CD4-positive, alpha-beta memory T cell (primary cell): ENCODE measurements around the gene ACMSD. TPM values are rescaled to one million over a fixed set of nuclear protein-coding genes. Genes with fewer than 3 reads are reported as not detected.

Experiments used
- CTCF ChIA-PET: fragments of 350-600 bp; sonication (Branson Sonifier 250); formaldehyde crosslinking; loops from one replicate; lab custom pipeline; 2021; ENCODE audit warnings: inconsistent platforms; ENCODE audit not compliant: partially characterized antibody; lab: Charles Lee
- POLR2A ChIA-PET: fragments of 350-600 bp; sonication (Branson Sonifier 250); formaldehyde crosslinking; loops from one replicate; lab custom pipeline; 2021; ENCODE audit not compliant: partially characterized antibody; lab: Charles Lee
- DNase-seq, 5 donors: peaks; one replicate each; pipeline versions ENCODE4 v3.0.0 to v3.0.0-alpha.2; 2020 to 2022; ENCODE audit warnings: mixed read lengths in 1 of 5
- H3K27ac ChIP-seq: one replicate; pipeline ENCODE4 v1.7.0; 2013; ENCODE audit warnings: low read depth, low read length
- H3K27me3 ChIP-seq: 2 replicates; pipeline ENCODE4 v1.7.0; 2013; ENCODE audit warnings: mild to moderate bottlenecking, low read length, moderate library complexity; ENCODE audit not compliant: insufficient read depth
- H3K36me3 ChIP-seq: 2 replicates; pipeline ENCODE4 v1.7.0; 2013; ENCODE audit warnings: mild to moderate bottlenecking, low read length, moderate library complexity; ENCODE audit not compliant: insufficient read depth
- H3K4me1 ChIP-seq: 2 replicates; pipeline ENCODE4 v1.7.0; 2013; ENCODE audit warnings: mild to moderate bottlenecking, low read length, moderate library complexity; ENCODE audit not compliant: insufficient read depth
- H3K4me3 ChIP-seq, 2 donors: one replicate each; pipeline ENCODE4 v1.7.0; 2013; ENCODE audit warnings: low read length in 2 of 2, mild to moderate bottlenecking in 1 of 2
- H3K9me3 ChIP-seq, 2 donors: one replicate each; pipeline ENCODE4 v1.7.0; 2013; ENCODE audit warnings: low read length in 2 of 2, control low read depth in 1 of 2; ENCODE audit not compliant: control insufficient read depth in 1 of 2
- H3K27ac Mint-ChIP-seq, 7 donors: one replicate each; pipeline ENCODE4 v1.8.0; 2020 to 2021; ENCODE audit warnings: mixed read lengths in 7 of 7, mild to moderate bottlenecking in 6 of 7, inconsistent platforms in 3 of 7, moderate library complexity in 3 of 7
- H3K27me3 Mint-ChIP-seq, 2 donors: one replicate each; pipeline ENCODE4 v1.8.0; 2020 to 2021; ENCODE audit warnings: mixed read lengths in 2 of 2
- H3K36me3 Mint-ChIP-seq, 2 donors: one replicate each; pipeline ENCODE4 v1.8.0; 2020 to 2021; ENCODE audit warnings: mixed read lengths in 2 of 2, inconsistent platforms in 1 of 2, mild to moderate bottlenecking in 1 of 2
- H3K4me1 Mint-ChIP-seq, 4 donors: one replicate each; pipeline ENCODE4 v1.8.0; 2020 to 2021; ENCODE audit warnings: mixed read lengths in 4 of 4, mild to moderate bottlenecking in 1 of 4
- H3K4me3 Mint-ChIP-seq, 8 donors: one replicate each; pipeline ENCODE4 v1.8.0; 2020 to 2021; ENCODE audit warnings: mixed read lengths in 8 of 8, mild to moderate bottlenecking in 7 of 8, moderate library complexity in 6 of 8, inconsistent platforms in 3 of 8
- H3K9me3 Mint-ChIP-seq, 8 donors: one replicate each; pipeline ENCODE4 v1.8.0; 2020 to 2021; ENCODE audit warnings: mixed read lengths in 8 of 8, mild to moderate bottlenecking in 5 of 8, inconsistent platforms in 3 of 8, moderate library complexity in 1 of 8
- intact Hi-C: fragments of 100-400 bp; cut with micrococcal nuclease; formaldehyde crosslinking; loops from one replicate; pipeline ENCODE4 v1.15.1; 2023
- polyA plus RNA-seq, 2 donors: library from polyadenylated mRNA; unstranded; fragments of 300-500 nt; fragmentation: Illumina TruSeq; gene quantifications; one replicate each; pipeline ENCODE4 v1.2.3, GENCODE V29; 2021
- total RNA-seq, 2 experiments: library from RNA; stranded (reverse); gene quantifications; one replicate each; pipeline ENCODE4 v1.2.3, GENCODE V29; 2021

Gene ACMSD
- total and polyA plus RNA-seq, 4 experiments from 2014 or later = not detected

- intact Hi-C loops = no loop called here
- Histone ChIP-seq H3K9me3 (no peaks in the 10 kb centered on the region), H3K36me3 (no peaks in the 10 kb centered on the region), H3K27ac (no peak overlapping the region), H3K27me3 (no peaks in the 10 kb centered on the region), H3K4me3 (no peak overlapping the region), H3K4me1 (no peaks in the 10 kb centered on the region)
- no peaks in the 10 kb centered on the region for H3K4me1 Mint-ChIP-seq
- CTCF ChIA-PET = no interaction called here
- peaks cover 5 to 7% of the 10 kb centered on the region in 2 donors for H3K27me3 Mint-ChIP-seq
- H3K27ac Mint-ChIP-seq = no peak overlapping the region
- peaks cover 4 to 34% (median 21%) of the 10 kb centered on the region in 8 donors for H3K9me3 Mint-ChIP-seq
- POLR2A ChIA-PET = no interaction called here
- H3K36me3 Mint-ChIP-seq = no peaks in the 10 kb centered on the region
- DNase-seq = no peak
- H3K4me3 Mint-ChIP-seq = no peak overlapping the region
Measured at GRCh38 chr2:134835471-134835870, 2.9 kb upstream of the ACMSD start.

GRCh38 chr2:134836986-134837385 is 1.4 kb upstream of the ACMSD start:
- no peaks in the 10 kb centered on the region for H3K36me3 Mint-ChIP-seq
- ChIA-PET POLR2A (no interaction called here), CTCF (no interaction called here)
- H3K9me3 Mint-ChIP-seq = peaks cover 4 to 30% (median 18%) of the 10 kb centered on the region in 8 donors
- DNase-seq = no peak
- no peak overlapping the region for H3K4me3 Mint-ChIP-seq
- H3K4me3 ChIP-seq = no peak overlapping the region
- H3K9me3 ChIP-seq = no peaks in the 10 kb centered on the region
- no peaks in the 10 kb centered on the region for H3K4me1 ChIP-seq
- no peak overlapping the region for H3K27ac ChIP-seq
- no peaks in the 10 kb centered on the region for H3K27me3 ChIP-seq
- intact Hi-C loops = no loop called here
- no peaks in the 10 kb centered on the region for H3K4me1 Mint-ChIP-seq
- H3K27ac Mint-ChIP-seq = no peak overlapping the region
- H3K36me3 ChIP-seq = no peaks in the 10 kb centered on the region
- peaks cover 6 to 12% of the 10 kb centered on the region in 2 donors for H3K27me3 Mint-ChIP-seq

GRCh38 chr2:134839649-134840048 is 1.2 kb downstream of the ACMSD start:
- Histone ChIP-seq H3K36me3 (no peaks in the 10 kb centered on the region), H3K27me3 (no peaks in the 10 kb centered on the region), H3K9me3 (no peaks in the 10 kb centered on the region), H3K4me3 (no peak overlapping the region), H3K4me1 (no peaks in the 10 kb centered on the region), H3K27ac (no peak overlapping the region)
- no peaks in the 10 kb centered on the region for H3K36me3 Mint-ChIP-seq
- POLR2A ChIA-PET = no interaction called here
- peaks cover 7 to 14% of the 10 kb centered on the region in 2 donors for H3K27me3 Mint-ChIP-seq
- H3K27ac Mint-ChIP-seq = no peak overlapping the region
- CTCF ChIA-PET = no interaction called here
- H3K4me3 Mint-ChIP-seq = no peak overlapping the region
- H3K9me3 Mint-ChIP-seq = peaks cover 4 to 22% (median 18%) of the 10 kb centered on the region in 8 donors
- DNase-seq = no peak
- no peaks in the 10 kb centered on the region for H3K4me1 Mint-ChIP-seq
- intact Hi-C loops = no loop called here

- no peaks in the 10 kb centered on the region for H3K4me1 Mint-ChIP-seq
- H3K36me3 ChIP-seq = no peaks in the 10 kb centered on the region
- peaks cover 0 to 11% (median 2%) of the 10 kb centered on the region in 8 donors for H3K9me3 Mint-ChIP-seq
- no peaks in the 10 kb centered on the region for H3K9me3 ChIP-seq
- H3K27me3 ChIP-seq = no peaks in the 10 kb centered on the region
- H3K27ac ChIP-seq = no peak overlapping the region
- H3K27ac Mint-ChIP-seq = no peak overlapping the region
- ChIA-PET POLR2A (no interaction called here), CTCF (no interaction called here)
- no peaks in the 10 kb centered on the region for H3K4me1 ChIP-seq
- peaks cover 0 to 4% of the 10 kb centered on the region in 2 donors for H3K36me3 Mint-ChIP-seq
- DNase-seq = no peak
- intact Hi-C loops = no loop called here
- H3K4me3 ChIP-seq = no peak overlapping the region
- no peak overlapping the region for H3K4me3 Mint-ChIP-seq
- H3K27me3 Mint-ChIP-seq = peaks cover 5 to 16% of the 10 kb centered on the region in 2 donors
Measured at GRCh38 chr2:134842930-134843490, 4.6 kb downstream of the ACMSD start.

- Histone ChIP-seq H3K27me3 (no peaks in the 10 kb centered on the region), H3K36me3 (no peaks in the 10 kb centered on the region), H3K27ac (no peak overlapping the region), H3K9me3 (no peaks in the 10 kb centered on the region), H3K4me1 (no peaks in the 10 kb centered on the region), H3K4me3 (no peak overlapping the region)
- peaks cover 0 to 4% of the 10 kb centered on the region in 2 donors for H3K36me3 Mint-ChIP-seq
- H3K27ac Mint-ChIP-seq = no peak overlapping the region
- H3K27me3 Mint-ChIP-seq = peaks cover 5 to 14% of the 10 kb centered on the region in 2 donors
- H3K4me1 Mint-ChIP-seq = no peaks in the 10 kb centered on the region
- peaks cover 0 to 19% (median 6%) of the 10 kb centered on the region in 8 donors for H3K9me3 Mint-ChIP-seq
- intact Hi-C loops = no loop called here
- H3K4me3 Mint-ChIP-seq = no peak overlapping the region
- CTCF ChIA-PET = no interaction called here
- DNase-seq = no peak
- POLR2A ChIA-PET = no interaction called here
Measured at GRCh38 chr2:134843968-134844367, 5.6 kb downstream of the ACMSD start.

GRCh38 chr2:134845028-134845427 is 6.6 kb downstream of the ACMSD start:
- H3K27me3 ChIP-seq = no peaks in the 10 kb centered on the region
- H3K4me1 ChIP-seq = no peaks in the 10 kb centered on the region
- peaks cover 4 to 11% of the 10 kb centered on the region in 2 donors for H3K27me3 Mint-ChIP-seq
- H3K4me3 Mint-ChIP-seq = no peak overlapping the region
- CTCF ChIA-PET = interaction anchor here (0.7 kb wide), 1 partner anchor 25 kb away, joined by 3 read pairs; no protein-coding TSS in a partner anchor
- no peak overlapping the region for H3K27ac Mint-ChIP-seq
- no peaks in the 10 kb centered on the region for H3K9me3 ChIP-seq
- H3K4me3 ChIP-seq = no peak overlapping the region
- H3K9me3 Mint-ChIP-seq = peaks cover 0 to 26% (median 8%) of the 10 kb centered on the region in 8 donors
- intact Hi-C loops = no loop called here
- no peaks in the 10 kb centered on the region for H3K4me1 Mint-ChIP-seq
- peaks cover 0 to 4% of the 10 kb centered on the region in 2 donors for H3K36me3 Mint-ChIP-seq
- no peak for DNase-seq
- POLR2A ChIA-PET = no interaction called here
- no peak overlapping the region for H3K27ac ChIP-seq
- H3K36me3 ChIP-seq = no peaks in the 10 kb centered on the region

DNA sequence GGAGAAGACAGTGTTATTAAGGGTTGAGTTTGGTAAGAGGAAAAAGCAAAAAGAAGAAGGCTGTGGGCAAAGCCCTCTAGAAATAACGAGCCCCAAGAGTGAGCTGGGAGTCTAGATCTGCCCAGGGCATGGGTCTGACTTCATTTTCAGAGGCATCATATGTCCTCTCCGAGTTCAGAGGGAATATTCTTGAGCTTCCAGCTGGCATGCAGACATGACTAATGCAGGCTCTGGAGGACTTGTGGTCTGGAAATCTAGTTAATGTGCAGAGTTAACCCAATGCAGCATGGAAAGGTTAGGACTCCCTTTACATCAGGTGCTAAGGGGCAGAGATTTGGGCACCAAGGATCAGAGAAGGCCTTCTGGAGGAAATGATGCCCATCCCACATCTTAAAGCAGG is 7.3 kb downstream of the ACMSD start:
- Histone ChIP-seq H3K27me3 (no peaks in the 10 kb centered on the region), H3K4me3 (no peak overlapping the region), H3K27ac (no peak overlapping the region), H3K36me3 (no peaks in the 10 kb centered on the region), H3K4me1 (no peaks in the 10 kb centered on the region), H3K9me3 (no peaks in the 10 kb centered on the region)
- peaks cover 0 to 4% of the 10 kb centered on the region in 2 donors for H3K36me3 Mint-ChIP-seq
- no peak for DNase-seq
- intact Hi-C loops = no loop called here
- H3K9me3 Mint-ChIP-seq = peaks cover 0 to 26% (median 8%) of the 10 kb centered on the region in 8 donors
- CTCF ChIA-PET = no interaction called here
- H3K4me3 Mint-ChIP-seq = no peak overlapping the region
- POLR2A ChIA-PET = no interaction called here
- no peak overlapping the region for H3K27ac Mint-ChIP-seq
- H3K27me3 Mint-ChIP-seq = peaks cover 3 to 9% of the 10 kb centered on the region in 2 donors
- H3K4me1 Mint-ChIP-seq = no peaks in the 10 kb centered on the region
